HUDEP-2 (cell line): ENCODE measurements around the gene TP53RK.

Experiments
- DNase-seq, 76 experiments: peaks; one replicate each; lab custom pipeline; 2025; ENCODE audit not compliant: unreplicated experiment in 76 of 76; lab: John Stamatoyannopoulos, UW

Gene TP53RK

DNA sequence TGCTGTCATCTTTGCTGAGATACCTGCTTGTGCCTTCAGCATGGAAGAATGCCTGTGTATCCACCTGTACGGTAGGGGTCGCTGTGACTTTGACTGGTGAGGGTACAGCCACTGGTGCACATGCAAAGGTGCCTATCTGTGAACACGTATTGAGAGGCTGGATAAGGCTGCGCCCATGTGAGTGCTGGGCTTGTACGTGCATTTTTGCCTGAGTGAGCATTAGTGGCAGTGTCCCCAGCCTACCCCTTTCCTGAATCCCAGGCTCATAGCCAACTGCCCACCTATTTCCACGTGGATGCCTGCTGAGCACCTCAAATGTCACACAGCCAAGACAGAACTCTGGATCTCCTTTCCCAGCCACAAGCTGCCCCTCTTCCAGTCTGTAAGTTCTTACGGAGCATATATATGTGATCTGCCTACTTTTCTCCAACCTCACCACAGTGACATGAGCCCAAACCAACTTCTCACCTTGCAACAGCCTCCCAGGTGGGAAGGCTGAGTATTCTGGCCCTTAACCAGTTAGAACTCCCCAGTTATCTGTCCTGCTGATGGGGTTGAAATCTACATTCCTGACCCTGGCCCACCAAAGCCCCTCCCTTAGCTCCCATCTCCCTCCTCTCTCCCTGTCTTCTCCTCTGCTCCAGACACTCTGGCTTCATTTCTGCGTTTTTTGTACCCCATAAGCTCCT, 19.1 kb upstream of the TP53RK start:
- no peak for DNase-seq

DNA sequence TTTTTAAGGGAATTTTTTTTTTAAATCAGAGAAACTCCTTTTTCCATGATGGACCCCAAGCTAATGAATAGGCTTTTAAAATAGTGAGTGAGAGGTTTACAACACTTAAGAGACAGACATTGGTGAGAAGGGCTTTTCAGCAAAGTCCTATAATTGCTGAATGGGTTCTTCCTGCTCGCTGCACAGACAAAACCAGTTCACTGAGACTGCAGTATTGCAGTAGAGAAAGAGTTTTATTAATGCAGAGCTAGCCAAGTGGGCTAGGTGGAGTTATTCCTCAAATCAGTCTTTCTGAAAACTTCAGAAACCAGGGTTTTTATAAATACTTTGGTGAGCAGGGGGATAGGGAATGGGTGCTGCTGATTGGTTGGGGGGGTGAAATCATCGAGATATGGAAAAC, 17.0 kb upstream of the TP53RK start:
- no peak for DNase-seq

DNA sequence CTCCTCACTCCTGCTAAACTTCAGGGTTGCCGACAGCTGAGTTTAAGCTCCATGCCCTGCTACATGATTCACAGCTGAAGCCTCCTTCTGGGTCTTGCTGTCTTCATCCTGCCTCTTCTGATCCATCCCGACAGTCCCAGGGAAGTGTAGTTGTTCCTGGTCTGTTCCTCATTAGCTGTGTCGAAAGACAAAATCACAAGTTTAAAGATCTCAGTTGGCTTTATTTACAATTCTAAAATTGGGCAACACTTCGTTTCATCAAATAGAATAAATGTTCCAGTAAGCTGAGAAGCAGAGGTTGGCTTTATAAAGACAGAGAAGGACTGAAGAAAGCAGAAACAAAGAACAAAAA, 16.1 kb upstream of the TP53RK start:
- DNase-seq: no peak

DNA sequence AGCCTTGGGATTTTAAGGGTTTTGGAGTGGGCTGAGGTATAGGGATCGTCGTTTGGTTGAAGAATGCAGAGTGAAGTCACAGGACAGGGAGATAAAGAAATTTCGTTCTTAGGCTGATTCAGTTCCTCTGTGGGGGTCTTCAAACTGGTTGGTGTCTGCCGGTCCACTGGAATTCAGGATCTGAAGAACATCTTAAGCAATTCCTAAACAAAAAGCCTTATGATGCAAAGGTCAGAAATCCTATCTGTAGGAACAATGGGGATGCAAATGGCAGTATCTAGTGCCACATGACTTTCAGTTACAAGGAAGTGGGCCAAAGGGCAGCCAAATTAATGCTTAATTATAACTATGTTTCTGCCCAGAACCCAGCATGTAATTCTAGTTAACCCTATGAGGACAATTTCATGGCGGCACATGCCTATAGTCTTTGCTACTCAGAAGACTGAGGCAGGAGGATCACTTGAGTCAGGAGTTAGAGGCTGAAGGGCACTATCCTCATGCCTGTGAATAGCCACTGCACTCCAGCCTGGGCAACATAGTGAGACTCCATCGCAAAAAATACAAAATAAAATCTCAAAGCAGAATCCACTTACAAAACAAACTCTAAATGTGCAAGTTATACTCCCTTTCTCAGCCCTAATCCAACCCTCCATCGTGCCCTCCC, 15.6 kb upstream of the TP53RK start:
- DNase-seq: no peak

DNA sequence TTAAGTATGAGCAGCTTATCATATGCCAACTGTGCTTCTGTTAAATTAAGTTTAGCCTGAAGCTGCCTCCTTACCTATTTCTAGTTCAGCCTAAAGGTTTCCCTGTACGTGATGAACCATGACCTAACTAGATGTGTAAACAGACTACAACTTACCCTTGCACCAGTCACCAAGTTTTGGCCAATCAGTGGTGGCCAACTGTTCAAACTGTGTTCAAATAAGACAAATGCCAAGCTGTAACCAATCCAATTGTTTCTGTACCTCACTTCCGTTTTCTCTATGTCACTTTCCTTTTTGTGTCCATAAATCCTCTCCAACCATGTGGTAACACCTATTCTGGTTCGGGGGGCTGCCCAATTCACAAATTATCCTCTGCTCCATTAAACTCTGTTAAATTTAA, 14.2 kb upstream of the TP53RK start:
- no peak for DNase-seq

DNA sequence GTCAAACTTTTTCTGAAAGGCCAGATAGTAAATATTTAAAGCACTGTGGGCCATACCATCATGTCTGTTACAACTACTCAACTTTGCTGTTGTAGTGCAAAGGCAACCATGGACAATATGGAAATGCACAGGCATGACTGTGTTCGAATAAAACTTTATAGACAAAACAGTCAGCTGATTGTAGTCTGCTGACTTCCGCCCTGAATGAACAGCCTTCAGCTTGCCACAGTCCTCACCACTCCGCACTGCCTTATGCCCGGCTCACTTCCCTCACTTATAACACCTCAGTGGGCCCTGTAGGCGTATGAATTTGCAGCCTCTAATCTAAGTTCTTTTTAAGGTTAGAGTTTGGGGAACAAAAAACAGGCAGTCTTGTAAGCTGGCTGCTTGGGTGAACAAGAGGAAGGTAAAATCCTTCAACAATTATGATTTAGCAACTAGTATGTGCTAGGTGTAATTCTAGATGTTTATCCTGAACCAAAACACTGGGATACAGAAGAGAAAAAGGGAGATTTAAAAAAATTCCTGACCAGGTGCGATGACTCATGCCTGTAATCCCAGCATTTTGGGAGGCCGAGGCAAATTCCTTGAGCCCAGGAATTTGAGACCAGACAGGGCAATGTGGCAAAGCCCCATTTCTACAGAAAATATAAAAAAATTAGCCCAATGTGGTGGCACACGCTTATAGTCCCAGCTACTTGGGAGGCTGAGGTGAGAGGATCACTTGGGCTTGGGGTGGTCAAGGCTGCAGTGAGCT, 13.4 kb upstream of the TP53RK start:
- DNase-seq: no peak

DNA sequence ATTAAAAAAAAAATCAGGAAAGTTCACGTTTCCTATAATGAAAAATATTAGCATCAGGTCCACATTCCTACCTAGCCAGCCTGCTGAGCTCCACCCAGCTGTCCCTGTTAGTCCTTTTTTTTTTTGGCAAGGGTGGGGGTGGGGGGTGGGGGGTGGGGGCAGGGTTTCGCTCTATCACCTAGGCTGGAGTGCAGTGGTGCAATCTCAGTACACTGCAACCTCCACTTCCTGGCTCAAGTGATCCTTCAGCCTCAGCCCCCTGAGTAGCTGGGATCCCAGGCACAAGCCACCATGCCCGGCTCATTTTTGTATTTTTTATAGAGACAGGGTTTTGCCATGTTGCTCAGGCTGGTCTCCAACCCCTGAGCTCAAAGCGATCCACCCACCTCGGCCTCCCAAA, 12.7 kb upstream of the TP53RK start:
- DNase-seq: no peak

DNA sequence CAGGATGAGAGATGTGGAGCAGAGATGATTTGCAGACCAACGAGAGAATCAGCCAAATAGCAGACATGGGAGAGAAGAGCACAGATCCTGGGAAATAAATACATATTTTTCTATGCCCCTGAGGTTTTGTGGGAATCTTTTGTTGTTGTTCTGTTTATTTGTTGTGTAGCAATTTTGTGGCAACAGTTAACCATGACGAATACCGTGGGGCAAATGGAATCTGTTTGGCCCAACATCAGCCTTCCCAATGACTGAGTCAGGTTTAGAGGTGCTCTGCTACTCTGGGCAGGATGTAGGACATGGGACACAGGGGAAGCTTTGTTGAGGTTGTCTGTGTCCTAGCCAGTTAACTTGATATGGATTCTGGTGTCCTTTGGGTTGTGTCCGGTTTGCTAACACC, 12.3 kb upstream of the TP53RK start:
- DNase-seq: no peak

DNA sequence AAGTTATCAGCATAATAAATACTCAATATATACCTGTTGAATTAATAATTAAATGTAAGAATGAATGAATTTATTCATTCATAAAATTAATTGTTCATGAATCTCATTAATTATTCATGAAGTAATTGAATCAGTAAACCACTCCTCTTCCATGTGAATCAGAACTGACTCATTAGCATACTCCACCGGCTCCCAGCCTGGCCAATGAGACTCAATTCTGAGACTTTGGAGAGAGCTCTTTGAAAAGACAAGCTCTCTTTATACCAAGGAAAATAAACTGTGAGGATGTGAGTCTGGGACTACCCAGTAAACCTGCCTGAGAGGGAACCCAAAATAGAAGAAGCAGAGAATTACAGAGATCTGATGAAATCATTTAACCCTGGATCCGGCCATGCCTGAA, 11.8 kb upstream of the TP53RK start:
- no peak for DNase-seq

DNA sequence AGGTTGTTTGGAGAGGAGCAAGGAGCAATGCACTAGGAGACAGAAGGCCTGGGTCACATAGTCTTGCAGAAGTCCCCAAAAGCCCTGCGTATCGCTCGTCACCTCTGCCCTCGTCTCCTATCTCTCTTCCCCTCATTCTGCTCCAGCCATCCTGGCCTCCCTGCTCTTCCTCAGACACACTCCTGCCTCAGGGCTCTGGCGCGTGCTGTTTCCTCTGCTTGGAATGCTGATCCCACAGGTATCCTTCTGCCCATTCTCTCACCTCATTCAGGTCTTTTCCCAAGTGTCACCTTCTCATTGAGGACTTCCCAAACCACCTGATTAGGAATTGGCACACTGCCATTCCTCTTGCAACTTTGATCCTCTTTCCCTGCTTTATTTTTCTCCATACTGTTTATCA, 11.2 kb upstream of the TP53RK start:
- no peak for DNase-seq

DNA sequence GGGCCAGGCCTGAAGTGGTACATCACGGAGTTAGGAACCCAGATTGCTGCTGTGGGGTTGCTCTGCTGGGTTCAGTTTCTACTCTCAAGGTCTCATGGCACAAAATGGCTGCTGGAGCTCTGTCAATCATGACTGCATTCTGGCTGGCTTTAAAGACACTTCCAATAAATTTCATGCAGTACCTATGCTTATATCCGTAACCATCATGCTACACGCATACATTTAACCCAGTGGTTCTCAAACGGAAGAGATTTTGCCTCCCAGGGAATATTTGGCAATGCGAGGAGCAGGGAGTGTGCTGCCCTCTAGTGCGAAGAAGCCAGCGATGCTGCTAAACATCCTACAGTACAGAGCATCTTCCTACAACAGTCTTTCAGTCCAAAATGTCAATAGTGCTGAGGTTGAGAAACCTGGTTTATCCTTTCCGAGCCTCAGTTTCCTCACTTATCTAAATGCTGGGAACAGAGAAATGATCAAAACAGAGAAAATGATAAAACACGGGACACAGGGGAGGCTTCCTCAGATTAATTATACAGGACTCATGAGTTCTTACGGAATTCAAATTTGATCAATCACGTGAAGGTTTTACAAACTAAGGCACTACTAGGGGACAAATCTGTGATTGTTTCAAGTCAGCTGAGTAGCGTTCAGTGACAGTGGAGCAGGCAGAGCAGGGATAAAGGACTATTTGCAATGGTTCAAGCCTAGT, 10.6 kb upstream of the TP53RK start:
- DNase-seq: peak in 4 of 76 experiments; percentile 9 to 20 (median 16)

DNA sequence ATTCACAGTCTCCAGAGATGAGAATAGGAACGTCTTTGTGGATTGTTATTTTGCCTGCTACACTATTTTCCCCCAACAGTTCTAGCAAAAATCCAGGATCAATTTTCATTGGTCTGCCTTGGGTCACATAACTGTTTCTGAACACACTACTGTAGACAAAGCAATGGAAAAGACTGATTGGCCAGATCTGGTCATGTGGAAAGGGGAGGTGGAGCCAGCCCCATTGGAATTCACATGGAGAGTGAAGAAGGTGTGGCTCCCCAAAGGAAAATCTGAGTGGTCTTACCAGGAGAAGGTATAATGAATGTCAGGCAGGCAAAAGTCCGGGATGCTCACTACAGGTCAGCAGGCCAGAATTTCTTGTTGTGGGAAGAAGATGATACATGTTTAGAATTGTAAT, 9.5 kb upstream of the TP53RK start:
- DNase-seq: no peak

DNA sequence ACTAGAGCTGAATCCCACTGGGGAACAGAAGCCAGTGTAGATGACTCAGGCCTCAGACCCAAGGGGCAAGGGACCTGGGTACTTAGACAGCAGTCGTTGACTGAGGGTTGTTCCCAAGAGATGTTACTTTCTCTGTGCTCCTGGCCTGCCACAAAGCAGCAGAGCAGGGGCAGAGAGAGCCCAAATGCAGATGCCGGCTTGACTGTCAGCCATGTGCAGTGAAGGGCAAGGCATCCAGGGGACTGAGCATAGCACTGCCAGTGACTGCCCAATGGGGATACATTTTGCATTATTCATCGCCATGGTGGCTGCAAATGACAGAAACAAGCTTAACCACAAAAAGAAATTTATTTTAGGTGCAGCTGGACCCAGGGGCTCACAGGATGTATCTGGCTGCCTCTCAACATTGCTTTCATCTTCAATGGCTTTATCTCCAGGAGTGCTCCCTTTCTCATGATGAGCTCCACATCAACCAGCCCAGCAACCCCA, 7.6 kb upstream of the TP53RK start:
- DNase-seq: no peak

DNA sequence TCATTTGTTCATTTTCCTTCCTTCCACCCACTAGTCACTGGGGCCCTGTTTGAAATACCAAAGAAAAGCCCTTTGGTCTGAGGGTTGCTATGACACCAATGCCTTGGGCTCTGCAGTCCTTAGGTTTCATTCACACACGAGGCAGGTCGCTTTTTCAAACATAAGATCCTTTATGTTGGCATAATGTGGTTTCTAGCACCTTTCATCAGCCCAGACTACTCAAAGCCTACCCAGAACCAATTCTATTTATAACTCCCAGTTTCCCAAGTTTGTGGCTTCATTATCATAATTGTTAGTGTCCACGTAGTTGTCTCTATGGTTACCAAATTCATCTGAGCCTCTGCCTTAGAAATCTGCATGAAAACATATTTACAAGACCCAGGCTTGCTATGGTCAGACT, 6.6 kb upstream of the TP53RK start:
- no peak for DNase-seq

DNA sequence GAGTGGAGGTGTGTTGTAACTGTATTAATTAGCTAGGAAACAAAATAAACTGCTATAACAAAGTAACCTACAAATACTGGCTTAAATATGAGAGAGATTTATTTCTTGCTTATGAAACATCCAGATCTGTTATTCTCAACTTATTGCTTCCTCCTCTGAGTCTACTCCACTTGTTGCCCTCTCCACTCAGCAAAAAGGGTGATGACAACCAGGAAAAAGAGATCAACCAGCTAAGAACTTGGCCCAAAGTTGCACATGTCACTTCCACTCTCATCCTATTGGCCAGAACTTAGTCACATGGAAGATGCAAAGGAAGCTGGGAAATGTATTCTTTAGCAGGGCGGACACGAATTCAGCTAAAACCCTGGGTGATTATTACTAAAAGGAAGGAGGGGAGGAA, 5.2 kb upstream of the TP53RK start:
- DNase-seq: peak in 12 of 76 experiments; percentile 12 to 66 (median 28)

DNA sequence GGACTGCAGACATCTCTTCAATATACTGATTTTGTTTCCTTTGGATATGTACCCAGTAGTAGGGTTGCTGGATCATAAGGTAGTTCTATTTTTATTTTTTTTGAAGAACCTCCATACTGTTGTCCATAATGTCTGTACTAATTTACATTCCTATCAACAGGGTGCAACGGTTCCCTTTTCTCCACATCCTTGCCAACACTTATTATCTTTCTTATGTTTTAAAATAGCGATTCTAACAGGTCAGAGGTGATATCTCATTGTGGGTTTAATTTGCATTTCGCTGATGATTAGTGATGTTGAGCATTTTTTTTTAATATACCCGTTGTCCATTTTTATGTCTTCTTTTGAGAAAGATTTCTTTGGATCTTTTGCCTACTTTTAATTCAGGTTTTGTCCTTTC, 2.0 kb upstream of the TP53RK start:
- DNase-seq: peak in 3 of 76 experiments; percentile 20 to 47 (median 36)

DNA sequence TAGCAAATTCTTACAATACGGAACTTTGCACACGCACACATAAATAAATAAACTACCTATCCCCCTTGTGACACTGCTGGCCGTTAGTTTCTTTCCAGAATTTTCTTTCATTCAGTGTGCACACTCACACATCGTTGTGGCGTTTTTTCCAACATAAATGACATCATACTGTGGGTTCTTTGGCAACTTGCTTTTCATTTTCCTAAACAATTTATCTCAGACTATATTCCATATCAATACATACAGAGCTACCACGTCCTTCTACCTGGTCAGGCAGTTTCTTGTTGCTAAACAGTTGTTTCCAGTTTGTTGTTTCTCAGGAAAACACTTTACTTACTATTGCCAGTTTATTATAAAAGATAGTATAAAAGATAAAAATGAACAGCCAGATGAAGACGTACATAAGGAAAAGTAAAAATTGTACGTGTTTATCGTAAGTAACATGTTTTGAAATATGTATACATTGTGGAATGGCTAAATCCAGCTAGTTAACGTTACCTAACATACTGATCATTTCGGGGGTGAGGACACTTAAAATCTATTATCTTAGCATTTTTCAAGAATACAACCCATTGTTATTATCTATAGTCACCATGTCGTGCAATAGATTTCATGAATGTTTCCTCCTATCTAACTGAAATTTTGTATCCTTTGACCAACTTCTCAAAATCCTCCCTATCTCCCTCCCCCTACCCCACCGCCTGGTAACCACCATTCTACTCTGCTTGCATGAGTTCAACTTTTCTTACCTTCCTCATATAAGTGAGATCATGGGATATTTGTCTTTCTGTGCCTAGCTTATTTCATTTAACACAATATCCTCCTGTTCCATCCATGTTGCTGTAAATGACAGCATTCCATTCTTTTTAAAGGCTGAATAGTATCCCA, 1.2 kb upstream of the TP53RK start:
- DNase-seq: peak in 12 of 76 experiments; percentile 10 to 63 (median 43)

DNA sequence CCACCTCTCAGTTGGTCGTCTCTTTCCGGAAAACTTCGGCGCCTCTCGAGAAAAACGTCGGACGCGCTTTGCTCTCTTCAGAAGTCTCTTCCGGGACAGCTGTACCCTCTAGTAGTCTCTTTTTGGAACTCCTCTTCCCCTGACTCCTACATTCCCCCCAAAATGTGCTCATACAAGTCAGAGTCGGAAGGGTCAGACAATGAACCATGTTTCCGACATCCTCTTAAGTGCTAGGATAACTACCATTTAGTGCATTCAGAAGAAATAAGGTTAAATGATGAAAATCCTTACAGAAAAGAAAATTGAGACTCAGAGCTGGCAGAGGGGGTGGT, 476 bp upstream of the TP53RK start:
- no peak for DNase-seq

DNA sequence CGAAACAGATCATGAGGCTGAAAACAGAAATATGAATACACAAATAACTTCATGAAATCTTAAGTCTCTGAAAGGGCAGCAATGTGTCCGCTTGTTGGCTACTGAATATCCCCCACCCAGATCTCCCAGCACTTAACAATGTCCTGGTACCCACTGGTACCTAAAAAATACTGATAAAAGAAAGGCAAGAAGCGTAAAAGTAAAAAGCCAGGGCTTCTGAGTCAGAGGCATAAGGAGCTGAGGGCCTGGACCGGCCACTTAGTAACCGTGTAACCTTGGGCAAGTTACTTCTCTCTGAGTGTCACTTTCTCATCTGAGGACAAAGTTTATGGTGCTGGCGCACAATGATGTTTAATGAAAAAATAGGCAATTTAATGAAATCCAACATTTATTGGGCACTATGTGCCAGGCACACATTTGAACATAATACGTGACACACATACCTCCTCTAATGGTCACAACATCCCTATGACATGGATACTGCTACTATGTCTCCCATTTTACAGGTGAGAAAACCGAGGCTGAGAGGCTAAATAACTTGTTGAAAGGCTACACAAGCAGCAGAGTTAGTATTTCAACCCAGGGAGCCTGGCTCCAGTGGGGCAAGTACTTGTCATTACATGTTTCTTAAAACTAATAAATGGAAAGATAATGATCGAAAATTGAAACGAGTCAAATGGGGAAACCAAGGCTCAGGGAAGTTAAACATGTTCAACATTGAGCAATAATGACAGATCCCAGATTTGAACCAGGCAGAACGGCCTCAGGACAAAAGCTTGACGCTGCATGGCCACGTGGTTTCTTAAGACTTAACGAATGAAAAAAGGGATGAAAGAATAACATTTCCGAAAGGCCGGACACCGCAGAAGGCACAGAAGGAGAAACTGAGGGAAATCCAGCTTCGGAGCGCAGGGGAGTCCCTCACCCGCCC, 828 bp downstream of the TP53RK start:
- DNase-seq: peak in 1 of 76 experiments; percentile 47
